Urothelium cell line (cell line): ENCODE measurements around the gene CDC42BPB.
"Not testable (repeated sequence)": the region's sequence is repeated elsewhere in the genome, so short reads cannot be mapped to it uniquely, and the experiment has no call there.

Experiments used
- DNase-seq: peaks from one replicate; pipeline ENCODE4 v3.0.0; 2011; ENCODE audit warnings: low spot score, mixed read lengths
- FAIRE-seq: peaks from 2 replicates; lab custom pipeline; 2011; peaks lifted over from hg19 to GRCh38; lab: Jason Lieb, UNC

The CDC42BPB gene

GRCh38 chr14:102930138-102930752, 127.1 kb downstream of the CDC42BPB start:
- DNase-seq (no peak), FAIRE-seq (no peak)

GRCh38 chr14:102929241-102930137, 127.9 kb downstream of the CDC42BPB start:
- DNase-seq: no peak

GRCh38 chr14:102928412-102929240, 128.7 kb downstream of the CDC42BPB start:
- DNase-seq (no peak), FAIRE-seq (no peak)

More at GRCh38 chr14:102929241-102930137, 127.9 kb downstream of the CDC42BPB start:
- FAIRE-seq: no peak

- DNase-seq: no peak
- FAIRE-seq: no peak
Measured at GRCh38 chr14:102927878-102928411, 129.4 kb downstream of the CDC42BPB start.

GRCh38 chr14:102927346-102927877, 129.9 kb downstream of the CDC42BPB start:
- DNase-seq: no peak
- FAIRE-seq: no peak

GRCh38 chr14:102926840-102927239, 130.5 kb downstream of the CDC42BPB start:
- not testable (repeated sequence) for DNase-seq, FAIRE-seq

- no peak for DNase-seq
- FAIRE-seq: no peak
Measured at GRCh38 chr14:102926104-102926503, 131.2 kb downstream of the CDC42BPB start.

- DNase-seq (no peak), FAIRE-seq (no peak)
Measured at GRCh38 chr14:102925646-102926045, 131.7 kb downstream of the CDC42BPB start.

- DNase-seq: no peak
- FAIRE-seq: no peak
Measured at GRCh38 chr14:102924632-102925588, 132.4 kb downstream of the CDC42BPB start.

- FAIRE-seq: no peak
Measured at GRCh38 chr14:102923925-102924486, 133.3 kb downstream of the CDC42BPB start.

GRCh38 chr14:102923201-102923924, 134.0 kb downstream of the CDC42BPB start:
- DNase-seq (no peak), FAIRE-seq (no peak)

More at GRCh38 chr14:102923925-102924486, 133.3 kb downstream of the CDC42BPB start:
- no peak for DNase-seq

- FAIRE-seq (no peak), DNase-seq (no peak)
Measured at GRCh38 chr14:102922490-102923200, 134.7 kb downstream of the CDC42BPB start, which contains the start of gene AMN. Gene AMN (plus strand): TSS chr14:102922663. CDS start chr14:102922689, 26 bp downstream.

- no peak for FAIRE-seq
- no peak for DNase-seq
Measured at GRCh38 chr14:102920998-102921304, 136.4 kb downstream of the CDC42BPB start.

- FAIRE-seq (no peak), DNase-seq (no peak)
Measured at GRCh38 chr14:102920273-102920997, 136.9 kb downstream of the CDC42BPB start.

GRCh38 chr14:102918438-102918837, 138.9 kb downstream of the CDC42BPB start:
- FAIRE-seq (no peak), DNase-seq (no peak)

- peak; percentile 33 for DNase-seq
- no peak for FAIRE-seq
Measured at GRCh38 chr14:102917469-102918211, 139.7 kb downstream of the CDC42BPB start.

- DNase-seq: no peak
- no peak for FAIRE-seq
Measured at GRCh38 chr14:102917056-102917385, 140.3 kb downstream of the CDC42BPB start.
